BJ (cell line): ENCODE data around the gene CDC73. TPM values are rescaled to one million over a fixed set of nuclear protein-coding genes. Genes with fewer than 3 reads are reported as not detected.

ENCODE experiments used
- CTCF ChIA-PET: fragments of 350-600 bp; formaldehyde crosslinking; extraction: SDS; loops from one replicate; lab custom pipeline; 2021; ENCODE audit warnings: antibody characterized with exemption, inconsistent platforms; lab: Yijun Ruan, JAX
- POLR2A ChIA-PET: fragments of 300-600 bp; sonication (Branson Sonifier 250); formaldehyde crosslinking; extraction: SDS; loops from one replicate; lab custom pipeline; 2021; ENCODE audit warnings: antibody characterized with exemption; lab: Charles Lee
- DNase-seq: peaks from one replicate; pipeline ENCODE4 v3.0.0-alpha.2; 2011; ENCODE audit warnings: low read depth
- H3K27me3 ChIP-seq: 2 replicates; pipeline ENCODE4 v1.6.0; 2011; ENCODE audit warnings: low read length; ENCODE audit not compliant: control insufficient read depth, insufficient read depth
- H3K36me3 ChIP-seq: 2 replicates; pipeline ENCODE4 v1.5.1; 2011; ENCODE audit warnings: low read length; ENCODE audit not compliant: control insufficient read depth, insufficient read depth
- H3K4me3 ChIP-seq: 2 replicates; pipeline ENCODE4 v1.5.1; 2011; ENCODE audit warnings: low read depth, mild to moderate bottlenecking, control low read depth, low read length
- CTCF ChIP-seq: IDR thresholded peaks from 2 replicates; pipeline ENCODE4 v1.5.1; 2011; ENCODE audit warnings: low read depth, mild to moderate bottlenecking, control low read depth, inconsistent platforms, low read length, moderate library complexity; ENCODE audit not compliant: insufficient read depth
- polyA plus RNA-seq: library from polyadenylated mRNA; depleted of rRNA; stranded (reverse); fragments of >200 nt; gene quantifications from 2 replicates; pipeline ENCODE4 v1.2.3, GENCODE V29; 2011

Gene CDC73
- polyA plus RNA-seq, 1 experiment, result 16.1 TPM

GRCh38 chr1:193212637-193213036 is 90.8 kb downstream of the CDC73 start:
- peaks cover 7% of the 10 kb centered on the region for H3K36me3 ChIP-seq
- ChIA-PET POLR2A (no interaction called here), CTCF (no interaction called here)

GRCh38 chr1:193213998-193214397 is 92.2 kb downstream of the CDC73 start:
- H3K27me3 ChIP-seq, result no peaks in the 10 kb centered on the region
- no peak for TF ChIP-seq CTCF
- peaks cover 7% of the 10 kb centered on the region for H3K36me3 ChIP-seq
- POLR2A ChIA-PET, result no interaction called here
- no peak overlapping the region for H3K4me3 ChIP-seq
- no peak for DNase-seq
- CTCF ChIA-PET, result no interaction called here

More at GRCh38 chr1:193212637-193213036, 90.8 kb downstream of the CDC73 start:
- TF ChIP-seq CTCF, result no peak
- H3K4me3 ChIP-seq, result no peak overlapping the region
- DNase-seq, result no peak
- no peaks in the 10 kb centered on the region for H3K27me3 ChIP-seq

GRCh38 chr1:193216920-193217319 is 95.1 kb downstream of the CDC73 start:
- no peak for TF ChIP-seq CTCF
- DNase-seq, result no peak
- ChIA-PET CTCF (no interaction called here), POLR2A (no interaction called here)
- no peaks in the 10 kb centered on the region for H3K27me3 ChIP-seq
- H3K4me3 ChIP-seq, result no peak overlapping the region
- peaks cover 7% of the 10 kb centered on the region for H3K36me3 ChIP-seq

GRCh38 chr1:193219391-193219790 is 97.6 kb downstream of the CDC73 start:
- no peak for TF ChIP-seq CTCF
- Histone ChIP-seq H3K36me3 (peaks cover 7% of the 10 kb centered on the region), H3K4me3 (no peak overlapping the region), H3K27me3 (no peaks in the 10 kb centered on the region)
- ChIA-PET POLR2A (no interaction called here), CTCF (no interaction called here)
- no peak for DNase-seq

GRCh38 chr1:193221651-193222050 is 99.8 kb downstream of the CDC73 start:
- no peak for TF ChIP-seq CTCF
- ChIA-PET CTCF (no interaction called here), POLR2A (interaction anchor here (0.5 kb wide), 1 partner anchor 8 kb away, joined by 6 read pairs; no protein-coding TSS in a partner anchor)
- H3K27me3 ChIP-seq, result no peaks in the 10 kb centered on the region
- peak; percentile 8 for DNase-seq
- H3K36me3 ChIP-seq, result peaks cover 5% of the 10 kb centered on the region
- H3K4me3 ChIP-seq, result no peak overlapping the region
